Anterior cingulate cortex (tissue), 58 donors: Measurements from ENCODE around the gene SBNO1.
A peak's percentile ranks its signal among the peaks of the same experiment; 100 is the strongest.
"Not testable (repeated sequence)": the region's sequence is repeated elsewhere in the genome, so short reads cannot be mapped to it uniquely, and the experiment has no call there.

Experiments used
- DNase-seq, 58 donors: peaks; one replicate each; lab custom pipeline; 2025; lab: John Stamatoyannopoulos, UW

The SBNO1 gene

GRCh38 chr12:123356159-123356670 is 8.4 kb downstream of the SBNO1 start:
- DNase-seq, result no peak

GRCh38 chr12:123354600-123354999 is 10.0 kb downstream of the SBNO1 start:
- DNase-seq, result no peak

GRCh38 chr12:123351349-123351748 is 13.3 kb downstream of the SBNO1 start:
- DNase-seq, result no peak

- DNase-seq, result no peak
Observed at GRCh38 chr12:123346946-123347345, 17.7 kb downstream of the SBNO1 start.

GRCh38 chr12:123344086-123344485 is 20.6 kb downstream of the SBNO1 start:
- no peak for DNase-seq

GRCh38 chr12:123337070-123337469 is 27.6 kb downstream of the SBNO1 start:
- DNase-seq, result no peak

- DNase-seq, result no peak
Observed at GRCh38 chr12:123336530-123336929, 28.1 kb downstream of the SBNO1 start.

- no peak for DNase-seq
Observed at GRCh38 chr12:123335490-123335889, 29.2 kb downstream of the SBNO1 start.

- no peak for DNase-seq
Observed at GRCh38 chr12:123329799-123330198, 34.8 kb downstream of the SBNO1 start.

- DNase-seq, result no peak
Observed at GRCh38 chr12:123319826-123320225, 44.8 kb downstream of the SBNO1 start.

GRCh38 chr12:123319273-123319672 is 45.4 kb downstream of the SBNO1 start:
- no peak for DNase-seq

- not testable (repeated sequence) for DNase-seq
Observed at GRCh38 chr12:123313046-123313445, 51.6 kb downstream of the SBNO1 start.

GRCh38 chr12:123306200-123306599 is 58.4 kb downstream of the SBNO1 start:
- DNase-seq, result no peak

GRCh38 chr12:123305136-123305535 is 59.5 kb downstream of the SBNO1 start:
- no peak for DNase-seq

- DNase-seq, result no peak
Observed at GRCh38 chr12:123293178-123293760, 71.4 kb downstream of the SBNO1 start.

GRCh38 chr12:123289911-123290310 is 74.7 kb downstream of the SBNO1 start:
- DNase-seq, result no peak

- peak in 17 of 58 donors; percentile 4 to 52 (median 28) for DNase-seq
Observed at GRCh38 chr12:123288751-123289346, 75.8 kb downstream of the SBNO1 start.

- DNase-seq, result no peak
Observed at GRCh38 chr12:123286652-123287373, 77.8 kb downstream of the SBNO1 start.

GRCh38 chr12:123284669-123285068 is 80.0 kb downstream of the SBNO1 start:
- DNase-seq, result no peak

GRCh38 chr12:123283461-123283860 is 81.2 kb downstream of the SBNO1 start:
- DNase-seq, result no peak

- DNase-seq, result no peak
Observed at GRCh38 chr12:123282111-123282510, 82.5 kb downstream of the SBNO1 start.

GRCh38 chr12:123280971-123281370 is 83.7 kb downstream of the SBNO1 start:
- DNase-seq, result no peak
